GM12878 (cell line): Measurements from ENCODE around the gene PRR5. TPM values are rescaled to one million over a fixed set of nuclear protein-coding genes. Genes with fewer than 3 reads are reported as not detected.
A peak's percentile ranks its signal among the peaks of the same experiment; 100 is the strongest.

Experiments used
- ATAC-seq: fragments of 200-7000 bp; cut with Tn5 transposase; 3 replicates; pipeline ENCODE4 v1.9.1; 2020; ENCODE audit warnings: mild to moderate bottlenecking, moderate library complexity
- BruUV-seq: library from RNA; stranded (reverse); fragments of 400-500 nt; replicated peaks from 2 replicates; lab custom pipeline; 2021; lab: Mats Ljungman, UMichigan
- CTCF ChIA-PET: fragments of 300-600 bp; sonication (Branson Sonifier 250); formaldehyde crosslinking; extraction: SDS; loops from one replicate; lab custom pipeline; 2021; ENCODE audit warnings: inconsistent platforms; lab: Yijun Ruan, JAX
- POLR2A ChIA-PET: fragments of 350-600 bp; formaldehyde crosslinking; extraction: SDS; loops from one replicate; lab custom pipeline; 2021; ENCODE audit warnings: inconsistent platforms; lab: Charles Lee
- RAD21 ChIA-PET: fragments of 300-600 bp; sonication (Branson Sonifier 250); formaldehyde crosslinking; loops from one replicate; lab custom pipeline; 2023; ENCODE audit warnings: antibody characterized with exemption; ENCODE audit not compliant: unreplicated experiment; lab: Charles Lee
- SMC1A ChIA-PET: fragments of 300-600 bp; sonication (Branson Sonifier 250); formaldehyde crosslinking; loops from one replicate; lab custom pipeline; 2023; ENCODE audit not compliant: unreplicated experiment, uncharacterized antibody; lab: Charles Lee
- DNase-seq: peaks from one replicate; pipeline ENCODE4 v3.0.0-alpha.2; 2011; ENCODE audit warnings: low read depth, low spot score
- FAIRE-seq: peaks from 3 replicates; lab custom pipeline; 2011; peaks lifted over from hg19 to GRCh38; lab: Jason Lieb, UNC
- H2AFZ ChIP-seq: 2 replicates; pipeline ENCODE4 v1.6.0; 2011; ENCODE audit warnings: low read depth, low read length, control low read depth; ENCODE audit not compliant: control insufficient read depth
- H3K27ac ChIP-seq: 2 replicates; pipeline ENCODE4 v1.5.1; 2011; ENCODE audit warnings: control low read depth; ENCODE audit not compliant: control insufficient read depth, insufficient read depth
- H3K27me3 ChIP-seq, 2 experiments: replicated peaks in 1 of 2; 2 replicates each; pipeline versions ENCODE4 v1.6.0 to v1.6.1; 2011; ENCODE audit warnings: low read length in 1 of 2; ENCODE audit not compliant: control insufficient read depth in 2 of 2, insufficient read depth in 2 of 2
- H3K36me3 ChIP-seq, 2 experiments: 2 replicates each; pipeline ENCODE4 v1.5.1; 2011; ENCODE audit warnings: low read length in 1 of 2; ENCODE audit not compliant: control insufficient read depth in 2 of 2, insufficient read depth in 2 of 2
- H3K4me1 ChIP-seq: 2 replicates; pipeline ENCODE4 v1.6.1; 2011; ENCODE audit warnings: mild to moderate bottlenecking, low read length, moderate library complexity, mixed read lengths; ENCODE audit not compliant: control insufficient read depth, insufficient read depth
- H3K4me2 ChIP-seq: 2 replicates; pipeline ENCODE4 v1.6.0; 2011; ENCODE audit warnings: control low read depth; ENCODE audit not compliant: control insufficient read depth, insufficient read depth
- H3K4me3 ChIP-seq: fragments of 200-600 bp; sonication (generic); 2 replicates; pipeline ENCODE4 v1.5.1; 2016
- H3K79me2 ChIP-seq: 2 replicates; pipeline ENCODE4 v1.6.0; 2011; ENCODE audit warnings: low read length; ENCODE audit not compliant: control insufficient read depth, insufficient read depth
- H3K9ac ChIP-seq: 2 replicates; pipeline ENCODE4 v1.8.0; 2011; ENCODE audit warnings: low read length, control low read depth, mixed read lengths; ENCODE audit not compliant: control insufficient read depth, insufficient read depth
- H3K9me3 ChIP-seq: replicated peaks from 3 replicates; pipeline ENCODE4 v1.5.1; 2011; ENCODE audit warnings: mild to moderate bottlenecking, low read length; ENCODE audit not compliant: control insufficient read depth, insufficient read depth
- H4K20me1 ChIP-seq: 2 replicates; pipeline ENCODE4 v1.6.0; 2011; ENCODE audit not compliant: control insufficient read depth, insufficient read depth
- BHLHE40 ChIP-seq, 2 experiments: fragments of 450-650 bp in 1 of 2; IDR thresholded peaks; 2 replicates each; pipeline ENCODE4 v1.6.1; 2011 to 2017; ENCODE audit warnings: low read depth in 2 of 2, borderline replicate concordance in 1 of 2, improper control_type of control experiment in 1 of 2, low read length in 1 of 2, mild to moderate bottlenecking in 1 of 2
- IKZF1 ChIP-seq: fragments of 450-650 bp; conservative IDR thresholded peaks from 2 replicates; pipeline ENCODE4 v1.6.1; 2017; ENCODE audit warnings: antibody characterized with exemption, mild to moderate bottlenecking
- LARP7 ChIP-seq: fragments of 450-650 bp; IDR thresholded peaks from 2 replicates; pipeline ENCODE4 v1.6.1; 2017; ENCODE audit warnings: mild to moderate bottlenecking
- NR2F1 ChIP-seq: fragments of 450-650 bp; conservative IDR thresholded peaks from 2 replicates; pipeline ENCODE4 v1.6.1; 2017; ENCODE audit warnings: mild to moderate bottlenecking
- POLR2AphosphoS2 ChIP-seq: IDR thresholded peaks from 2 replicates; pipeline ENCODE4 v1.6.1; 2011; ENCODE audit warnings: low read depth, mild to moderate bottlenecking, low read length, improper control_type of control experiment, moderate library complexity
- POLR2AphosphoS5 ChIP-seq: IDR thresholded peaks from 2 replicates; pipeline ENCODE4 v1.6.1; 2011; ENCODE audit warnings: mild to moderate bottlenecking, low read length, inconsistent platforms
- RAD21 ChIP-seq: IDR thresholded peaks from 2 replicates; pipeline ENCODE4 v1.6.1; 2011; ENCODE audit warnings: mild to moderate bottlenecking, low read depth, low read length, moderate library complexity; ENCODE audit not compliant: insufficient read depth
- RB1 ChIP-seq: fragments of 450-650 bp; formaldehyde crosslinking; IDR thresholded peaks from 2 replicates; pipeline ENCODE4 v1.6.1; 2017; ENCODE audit warnings: mild to moderate bottlenecking, borderline replicate concordance
- RELA ChIP-seq: fragments of 450-650 bp; IDR thresholded peaks from 2 replicates; pipeline ENCODE4 v1.8.0; 2014; ENCODE audit warnings: borderline replicate concordance; ENCODE audit not compliant: partially characterized antibody
- RUNX3 ChIP-seq: IDR thresholded peaks from 2 replicates; pipeline ENCODE4 v1.6.1; 2012; ENCODE audit warnings: low read length, inconsistent platforms
- SMC3 ChIP-seq: IDR thresholded peaks from 2 replicates; pipeline ENCODE4 v1.6.1; 2011; ENCODE audit warnings: low read length, improper control_type of control experiment, borderline replicate concordance
- TBL1XR1 ChIP-seq: IDR thresholded peaks from 2 replicates; pipeline ENCODE4 v1.6.1; 2012; ENCODE audit warnings: low read depth, low read length, improper control_type of control experiment
- TCF12 ChIP-seq: IDR thresholded peaks from 2 replicates; pipeline ENCODE4 v1.6.1; 2011; ENCODE audit warnings: low read depth, mild to moderate bottlenecking, low read length
- TCF3 ChIP-seq: IDR thresholded peaks from 2 replicates; pipeline ENCODE4 v1.6.1; 2012; ENCODE audit warnings: low read depth, mild to moderate bottlenecking, low read length, borderline replicate concordance; ENCODE audit not compliant: insufficient read depth
- YBX1 ChIP-seq: fragments of 450-650 bp; IDR thresholded peaks from 2 replicates; pipeline ENCODE4 v1.6.1; 2016; ENCODE audit warnings: antibody characterized with exemption
- YY1 ChIP-seq: IDR thresholded peaks from 2 replicates; pipeline ENCODE4 v1.6.1; 2011; ENCODE audit warnings: low read depth, mild to moderate bottlenecking, low read length
- WGBS: methylation state at CpG from one replicate; pipeline ENCODE4 v1.1.6; 2016; ENCODE audit warnings: low lambda C conversion rate; ENCODE audit not compliant: insufficient replicate concordance, insufficient coverage; ENCODE audit errors: missing lambda C conversion rate; 5-methylcytosine and 5-hydroxymethylcytosine counted together
- in situ Hi-C: fragments of 300-500 bp; cut with MboI; formaldehyde crosslinking; loops from 9 replicates; pipeline ENCODE4 v1.14.3; 2018; ENCODE audit warnings: mixed read lengths
- intact Hi-C: fragments of 100-400 bp; cut with micrococcal nuclease; formaldehyde crosslinking; loops from one replicate; pipeline ENCODE4 v1.14.2; 2022; ENCODE audit not compliant: unreplicated experiment
- polyA plus RNA-seq, 11 experiments: library from polyadenylated mRNA; depleted of rRNA in 4 of 11; unstranded in 6 of 11; stranded (reverse) in 5 of 11; fragments of >200 nt; fragmentation: Nextera tagmentation in 4 of 11; fragmentation: Illumina TruSeq in 1 of 11; extraction: Ambion mirVana in 4 of 11; extraction: Trizol in 1 of 11; gene quantifications; 1 replicate in 1 of 11; 2 replicates in 10 of 11; pipeline versions ENCODE4 v1.2.1 to v1.2.3, GENCODE V29; 2011 to 2016; ENCODE audit warnings: inconsistent platforms in 2 of 11, missing spikeins in 2 of 11, low read depth in 1 of 11
- total RNA-seq, 4 experiments: library from RNA; depleted of rRNA in 3 of 4; stranded (reverse); fragments of >200 nt in 3 of 4; fragmentation: Illumina TruSeq in 1 of 4; extraction: Trizol in 1 of 4; gene quantifications; 2 replicates each; pipeline versions ENCODE4 v1.2.1 to v1.2.3, GENCODE V29; 2013 to 2021
- TF ChIP-seq, protein P1 (sequence below), 3 experiments: IDR thresholded peaks in 2 of 3; conservative IDR thresholded peaks in 1 of 3; 2 replicates each; pipeline ENCODE4 v1.5.1; 2011; ENCODE audit warnings: low read depth in 3 of 3, low read length in 3 of 3, mild to moderate bottlenecking in 3 of 3, control low read depth in 2 of 3, moderate library complexity in 2 of 3, inconsistent platforms in 1 of 3, mixed read lengths in 1 of 3; ENCODE audit not compliant: control insufficient read depth in 2 of 3, insufficient read depth in 1 of 3; ENCODE audit errors: extremely low read depth in 1 of 3

The PRR5 gene
- total and polyA plus RNA-seq, 10 of the 15 experiments (the other 5 are each of a cell fraction or from before 2014, with no cell fraction given) = 0.03 to 9.4 (median 1.5) TPM

DNA sequence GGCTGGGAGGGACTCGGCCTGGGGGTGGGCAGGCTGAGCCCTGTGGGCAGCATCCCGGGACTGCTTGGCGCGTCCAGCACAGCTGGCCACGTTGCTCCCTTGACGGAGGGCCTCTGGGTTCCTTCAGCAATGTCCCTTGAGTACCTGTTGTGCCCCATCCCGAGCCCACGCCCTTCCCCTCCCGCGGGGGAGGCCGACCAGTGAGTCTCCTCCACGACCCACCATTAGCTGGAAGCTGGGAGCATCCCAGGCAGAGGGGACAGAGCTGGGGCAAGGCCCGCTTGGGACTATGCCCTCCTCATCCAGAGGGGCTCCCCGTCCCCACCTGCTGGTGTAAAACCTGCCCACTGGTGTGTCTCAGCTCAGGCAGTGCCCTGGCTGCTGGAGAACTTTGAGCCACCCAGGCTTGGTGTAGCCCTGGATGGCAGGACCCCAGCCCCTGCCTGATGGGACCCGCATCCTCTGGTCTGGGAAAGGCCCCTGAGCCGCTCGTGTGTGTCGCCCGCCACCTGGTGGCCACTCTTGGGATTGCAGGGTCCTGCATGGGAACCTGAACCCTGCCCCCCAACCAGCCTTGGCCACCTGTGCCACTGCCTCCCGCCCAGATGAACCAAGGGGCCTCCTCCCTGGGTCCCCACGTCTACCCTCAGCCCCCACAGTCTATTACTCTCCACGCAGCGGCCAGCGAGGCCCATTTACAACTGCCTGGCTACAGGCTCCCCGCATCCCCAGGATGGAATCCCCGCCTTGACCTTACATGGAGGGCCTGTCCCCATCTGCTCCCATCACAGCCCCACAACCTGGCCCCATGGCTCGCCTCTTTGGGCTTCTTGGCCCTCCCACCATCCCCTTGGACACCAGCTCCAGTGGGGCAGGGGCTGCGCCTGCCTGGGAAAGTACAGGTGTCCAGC lies 33.8 kb downstream of the PRR5 start:
- peak; percentile 66 for FAIRE-seq
- in situ Hi-C loops = loop anchor here (5.0 kb wide), 1 partner anchor 38 kb away; no protein-coding TSS in a partner anchor

More for the DNA sequence above, 33.8 kb downstream of the PRR5 start:
- Histone ChIP-seq H3K4me2 (no peak overlapping the region), H3K4me1 (no peaks in the 10 kb centered on the region), H3K9ac (no peak overlapping the region), H3K4me3 (no peak overlapping the region), H3K79me2 (no peaks in the 10 kb centered on the region), H3K36me3 (no peaks in the 10 kb centered on the region), H4K20me1 (no peaks in the 10 kb centered on the region), H2AFZ (no peak overlapping the region), H3K27ac (no peak overlapping the region), H3K9me3 (no peaks in the 10 kb centered on the region)
- DNase-seq = no peak
- WGBS = 28% methylated on average over 28 of the region's 28 CpGs
- ChIA-PET CTCF (interaction anchor here (0.6 to 3.4 kb wide), 9 partner anchors 11 to 281 kb away, joined by 3 to 45 read pairs (median 3); no protein-coding TSS in a partner anchor), POLR2A (interaction anchor here (0.5 kb wide), 1 partner anchor 62 kb away, joined by 3 read pairs; no protein-coding TSS in a partner anchor)
- no TSS peak for BruUV-seq
- TF ChIP-seq RAD21 = peak; percentile 90
- TF ChIP-seq LARP7 = 0 out of 2 replicates have a peak, but pooled peaks have one; percentile 12
- peak; percentile 72 for TF ChIP-seq RELA
- TF ChIP-seq POLR2AphosphoS5 = no peak
- 0 out of 2 replicates have a peak, but pooled peaks have one; percentile 10 for TF ChIP-seq IKZF1
- TF ChIP-seq, protein P1, sequence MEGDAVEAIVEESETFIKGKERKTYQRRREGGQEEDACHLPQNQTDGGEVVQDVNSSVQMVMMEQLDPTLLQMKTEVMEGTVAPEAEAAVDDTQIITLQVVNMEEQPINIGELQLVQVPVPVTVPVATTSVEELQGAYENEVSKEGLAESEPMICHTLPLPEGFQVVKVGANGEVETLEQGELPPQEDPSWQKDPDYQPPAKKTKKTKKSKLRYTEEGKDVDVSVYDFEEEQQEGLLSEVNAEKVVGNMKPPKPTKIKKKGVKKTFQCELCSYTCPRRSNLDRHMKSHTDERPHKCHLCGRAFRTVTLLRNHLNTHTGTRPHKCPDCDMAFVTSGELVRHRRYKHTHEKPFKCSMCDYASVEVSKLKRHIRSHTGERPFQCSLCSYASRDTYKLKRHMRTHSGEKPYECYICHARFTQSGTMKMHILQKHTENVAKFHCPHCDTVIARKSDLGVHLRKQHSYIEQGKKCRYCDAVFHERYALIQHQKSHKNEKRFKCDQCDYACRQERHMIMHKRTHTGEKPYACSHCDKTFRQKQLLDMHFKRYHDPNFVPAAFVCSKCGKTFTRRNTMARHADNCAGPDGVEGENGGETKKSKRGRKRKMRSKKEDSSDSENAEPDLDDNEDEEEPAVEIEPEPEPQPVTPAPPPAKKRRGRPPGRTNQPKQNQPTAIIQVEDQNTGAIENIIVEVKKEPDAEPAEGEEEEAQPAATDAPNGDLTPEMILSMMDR (IDR thresholded peaks at IDR 0.05 in 2 of 3, conservative IDR thresholded peaks at IDR 0.05 in 1 of 3; ENCODE audit: control insufficient read depth in 2 of 3, extremely low read depth in 1 of 3, insufficient read depth in 1 of 3, low read depth in 3 of 3, low read length in 3 of 3) = peak; percentile 92 to 98 (median 96)
- peak; percentile 38; the same call in 1 of the 2 replicates for TF ChIP-seq NR2F1
- 0 out of 2 replicates have a peak, but pooled peaks have one; percentile 44 for TF ChIP-seq TCF12
- TF ChIP-seq SMC3 = peak; percentile 95
- no peak for TF ChIP-seq POLR2AphosphoS2
- peak; percentile 47; the same call in 1 of the 2 replicates for TF ChIP-seq YY1
- TF ChIP-seq RB1 = peak; percentile 65; the same call in 1 of the 2 replicates
- no peak for TF ChIP-seq RUNX3
- TF ChIP-seq BHLHE40 (IDR thresholded peaks at IDR 0.05; ENCODE audit: borderline replicate concordance in 1 of 2, low read depth in 2 of 2, low read length in 1 of 2) = 0 out of 4 replicates have a peak, but pooled peaks of 1 of the 2 experiments have one; percentile 13
- TF ChIP-seq TCF3 = 0 out of 2 replicates have a peak, but pooled peaks have one; percentile 60
- TF ChIP-seq YBX1 = no peak
- TF ChIP-seq TBL1XR1 = 0 out of 2 replicates have a peak, but pooled peaks have one; percentile 18
- TF ChIP-seq, all 136 proteins: peak for 13
- ChIA-PET RAD21 (interaction anchor here (0.9 to 2.1 kb wide), 5 partner anchors 23 to 50 kb away, joined by 3 to 8 read pairs (median 4); no protein-coding TSS in a partner anchor), SMC1A (interaction anchor here (1.8 to 2.1 kb wide), 2 partner anchors 37 to 47 kb away, joined by 4 to 6 read pairs; no protein-coding TSS in a partner anchor)
- intact Hi-C loops = loop anchor here (1.0 kb wide), 1 partner anchor 38 kb away; no protein-coding TSS in a partner anchor
- ATAC-seq = peak; percentile 90
- H3K27me3 ChIP-seq = no peaks in the 10 kb centered on the region
